Ishikawa (cell line): Measurements from ENCODE around the gene SDR42E1.

Experiments used
- CREB1 ChIP-seq: IDR thresholded peaks from 2 replicates; pipeline ENCODE4 v1.6.1; 2012; ENCODE audit warnings: low read depth
- EGR1 ChIP-seq: IDR thresholded peaks from 2 replicates; pipeline ENCODE4 v1.6.1; 2012
- RAD21 ChIP-seq: IDR thresholded peaks from 2 replicates; pipeline ENCODE4 v1.6.1; 2012; ENCODE audit warnings: low read depth
- YY1 ChIP-seq: IDR thresholded peaks from 2 replicates; pipeline ENCODE4 v1.6.1; 2012; ENCODE audit warnings: low read depth
- ZBTB7A ChIP-seq: IDR thresholded peaks from 2 replicates; pipeline ENCODE4 v1.6.1; 2012; ENCODE audit warnings: low read depth
- TF ChIP-seq, protein P1 (sequence below): IDR thresholded peaks from 2 replicates; pipeline ENCODE4 v1.6.1; 2012; ENCODE audit warnings: low read depth, mild to moderate bottlenecking

- TF ChIP-seq YY1 (no peak), ZBTB7A (no peak), CREB1 (no peak), EGR1 (no peak), RAD21 (no peak)
- TF ChIP-seq, protein P1, sequence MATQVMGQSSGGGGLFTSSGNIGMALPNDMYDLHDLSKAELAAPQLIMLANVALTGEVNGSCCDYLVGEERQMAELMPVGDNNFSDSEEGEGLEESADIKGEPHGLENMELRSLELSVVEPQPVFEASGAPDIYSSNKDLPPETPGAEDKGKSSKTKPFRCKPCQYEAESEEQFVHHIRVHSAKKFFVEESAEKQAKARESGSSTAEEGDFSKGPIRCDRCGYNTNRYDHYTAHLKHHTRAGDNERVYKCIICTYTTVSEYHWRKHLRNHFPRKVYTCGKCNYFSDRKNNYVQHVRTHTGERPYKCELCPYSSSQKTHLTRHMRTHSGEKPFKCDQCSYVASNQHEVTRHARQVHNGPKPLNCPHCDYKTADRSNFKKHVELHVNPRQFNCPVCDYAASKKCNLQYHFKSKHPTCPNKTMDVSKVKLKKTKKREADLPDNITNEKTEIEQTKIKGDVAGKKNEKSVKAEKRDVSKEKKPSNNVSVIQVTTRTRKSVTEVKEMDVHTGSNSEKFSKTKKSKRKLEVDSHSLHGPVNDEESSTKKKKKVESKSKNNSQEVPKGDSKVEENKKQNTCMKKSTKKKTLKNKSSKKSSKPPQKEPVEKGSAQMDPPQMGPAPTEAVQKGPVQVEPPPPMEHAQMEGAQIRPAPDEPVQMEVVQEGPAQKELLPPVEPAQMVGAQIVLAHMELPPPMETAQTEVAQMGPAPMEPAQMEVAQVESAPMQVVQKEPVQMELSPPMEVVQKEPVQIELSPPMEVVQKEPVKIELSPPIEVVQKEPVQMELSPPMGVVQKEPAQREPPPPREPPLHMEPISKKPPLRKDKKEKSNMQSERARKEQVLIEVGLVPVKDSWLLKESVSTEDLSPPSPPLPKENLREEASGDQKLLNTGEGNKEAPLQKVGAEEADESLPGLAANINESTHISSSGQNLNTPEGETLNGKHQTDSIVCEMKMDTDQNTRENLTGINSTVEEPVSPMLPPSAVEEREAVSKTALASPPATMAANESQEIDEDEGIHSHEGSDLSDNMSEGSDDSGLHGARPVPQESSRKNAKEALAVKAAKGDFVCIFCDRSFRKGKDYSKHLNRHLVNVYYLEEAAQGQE, result no peak
Observed at GRCh38 chr16:82004601-82005000, 6.7 kb downstream of the SDR42E1 start.
